Measurements from ENCODE around the gene CD6.
A peak's percentile ranks its signal among the peaks of the same experiment; 100 is the strongest.
"Not testable (repeated sequence)": the region's sequence is repeated elsewhere in the genome, so short reads cannot be mapped to it uniquely, and the experiment has no call there.

CD6 gene

GRCh38 chr11:60954421-60954820 lies 17.1 kb upstream of the CD6 start:
- no peak for DNase-seq

- no peak for DNase-seq
Observed at GRCh38 chr11:60955571-60955970, 15.9 kb upstream of the CD6 start.

- no peak for DNase-seq
Observed at GRCh38 chr11:60957188-60957587, 14.3 kb upstream of the CD6 start.

GRCh38 chr11:60959431-60959830 lies 12.0 kb upstream of the CD6 start:
- no peak for DNase-seq

- no peak for DNase-seq
Observed at GRCh38 chr11:60960405-60960804, 11.1 kb upstream of the CD6 start.

- DNase-seq = no peak
Observed at GRCh38 chr11:60964801-60965200, 6.7 kb upstream of the CD6 start.

- DNase-seq = no peak
Observed at GRCh38 chr11:60966890-60967289, 4.6 kb upstream of the CD6 start.

GRCh38 chr11:60968223-60968622 lies 3.3 kb upstream of the CD6 start:
- DNase-seq = no peak

GRCh38 chr11:60970369-60970774 lies 1.1 kb upstream of the CD6 start:
- peak; percentile 77 to 83 for DNase-seq

GRCh38 chr11:60970890-60971289 lies 590 bp upstream of the CD6 start:
- no peak for DNase-seq

GRCh38 chr11:60972182-60973030 lies 926 bp downstream of the CD6 start:
- no peak for DNase-seq

- DNase-seq = no peak
Observed at GRCh38 chr11:60973699-60974098, 2.2 kb downstream of the CD6 start.

- DNase-seq = not testable (repeated sequence)
Observed at GRCh38 chr11:60974316-60974715, 2.8 kb downstream of the CD6 start.

- DNase-seq = no peak
Observed at GRCh38 chr11:60974726-60975125, 3.2 kb downstream of the CD6 start.

GRCh38 chr11:60977224-60977623 lies 5.7 kb downstream of the CD6 start:
- DNase-seq = no peak

GRCh38 chr11:60977836-60978235 lies 6.4 kb downstream of the CD6 start:
- no peak for DNase-seq

- peak; percentile 65 to 67 for DNase-seq
Observed at GRCh38 chr11:60978546-60979380, 7.3 kb downstream of the CD6 start.

- no peak for DNase-seq
Observed at GRCh38 chr11:60981515-60981914, 10.0 kb downstream of the CD6 start.

GRCh38 chr11:60982184-60982583 lies 10.7 kb downstream of the CD6 start:
- no peak for DNase-seq

- no peak for DNase-seq
Observed at GRCh38 chr11:60984149-60984548, 12.7 kb downstream of the CD6 start.

GRCh38 chr11:60984636-60985035 lies 13.2 kb downstream of the CD6 start:
- DNase-seq = no peak

GRCh38 chr11:60985501-60985900 lies 14.0 kb downstream of the CD6 start:
- DNase-seq = no peak

- DNase-seq = peak; percentile 76 to 96
Observed at GRCh38 chr11:60985991-60986915, 14.8 kb downstream of the CD6 start.

Data from stimulated activated CD4-positive, alpha-beta T cell treated with anti-CD3 and anti-CD28 coated beads, Interleukin-4, amount 100 ng/mL, for 4 hours (primary cell).